Frontal cortex (tissue), 1 donor: ENCODE results near the gene KNTC1. TPM values are rescaled to one million over a fixed set of nuclear protein-coding genes. Genes with fewer than 3 reads are reported as not detected.

ENCODE experiments used
- small RNA-seq: library from RNA; depleted of rRNA; stranded (forward); fragments of <200 nt; gene quantifications from one replicate; pipeline ENCODE3, GENCODE V24; 2014
- total RNA-seq: library from RNA; depleted of rRNA; stranded (reverse); fragments of >200 nt; gene quantifications from one replicate; pipeline ENCODE4 v1.2.3, GENCODE V29; 2014

The KNTC1 gene
- total RNA-seq, 1 donor from 2014 or later = 25.3 TPM

Small RNAs within 50 kb of the gene (small RNA-seq; reads per million reads assigned to genes)
- gene AC026333.1 (not detected), gene RF00411 (not detected)

Other genes starting within 250 kb of the KNTC1 start
- 72.2 TPM for gene CLIP1, start 104.6 kb upstream of the KNTC1 start, total RNA-seq
- gene ZCCHC8, start 26.3 kb upstream of the KNTC1 start, total RNA-seq = 31.8 TPM
- 62.0 TPM for gene RSRC2, start 313 bp upstream of the KNTC1 start, total RNA-seq
- gene HCAR2, start 176.1 kb downstream of the KNTC1 start, total RNA-seq = under 0.01 TPM
- not detected for gene HCAR3, start 189.6 kb downstream of the KNTC1 start, total RNA-seq
- gene HCAR1, start 203.6 kb downstream of the KNTC1 start, total RNA-seq = 0.41 TPM
- 48.9 TPM for gene DENR, start 225.6 kb downstream of the KNTC1 start, total RNA-seq
- gene CCDC62, start 247.3 kb downstream of the KNTC1 start, total RNA-seq = 12.2 TPM